Left colon (tissue), 2 donors: ENCODE data around the gene MGST2. TPM values are rescaled to one million over a fixed set of nuclear protein-coding genes. Genes with fewer than 3 reads are reported as not detected.

ENCODE experiments used
- ATAC-seq: fragments of 200-7000 bp; cut with Tn5 transposase; one replicate; pipeline ENCODE4 v1.9.1; 2020; ENCODE audit warnings: mild to moderate bottlenecking, moderate library complexity
- DNase-seq, 2 donors: peaks; one replicate each; pipeline ENCODE4 v3.0.0-alpha.2; 2020
- intact Hi-C, 2 donors: fragments of 100-400 bp; cut with DNase I in 1 of 2; cut with micrococcal nuclease in 1 of 2; formaldehyde crosslinking; loops; one replicate each; pipeline versions ENCODE4 v1.11.2 to v1.14.0; 2022; cut with DNase I, micrococcal nuclease
- total RNA-seq, 2 donors: library from RNA; stranded (reverse); fragmentation: NEBNext Ultra II Directional; extraction: Animal tissue kit (Norgen Biotek cat#: 25700); gene quantifications; one replicate each; pipeline ENCODE4 v1.2.1, GENCODE V29; 2021
- donor health status: DM: no; HTN: no; CAD: no.
- donor health status: DM: yes; HTN: yes; CAD: no.

The MGST2 gene
- total RNA-seq, 2 donors from 2014 or later = 99.1 to 129 TPM

GRCh38 chr4:139664442-139664841, 1.2 kb upstream of the MGST2 start:
- DNase-seq (peak in 1 of 2 donors; percentile 44), ATAC-seq (peak; percentile 20)
- intact Hi-C loops = loop anchor here in 1 of 2 donors (10.0 kb wide), 1 partner anchor 590 kb away; no protein-coding TSS in a partner anchor

GRCh38 chr4:139665079-139665689, 435 bp upstream of the MGST2 start:
- no peak for DNase-seq
- intact Hi-C loops = loop anchor here in 1 of 2 donors (10.0 kb wide), 1 partner anchor 590 kb away; no protein-coding TSS in a partner anchor
- ATAC-seq = no peak

GRCh38 chr4:139666735-139667281, 1.2 kb downstream of the MGST2 start:
- DNase-seq (peak; percentile 61 to 70), ATAC-seq (peak; percentile 66)
- intact Hi-C loops = loop anchor here in 1 of 2 donors (10.0 kb wide), 1 partner anchor 588 kb away; no protein-coding TSS in a partner anchor

GRCh38 chr4:139668036-139668435, 2.4 kb downstream of the MGST2 start:
- DNase-seq (no peak), ATAC-seq (peak; percentile 27)
- intact Hi-C loops = loop anchor here in 1 of 2 donors (10.0 kb wide), 1 partner anchor 587 kb away; no protein-coding TSS in a partner anchor

- ATAC-seq = no peak
- DNase-seq = no peak
- intact Hi-C loops = loop anchor here in 1 of 2 donors (10.0 kb wide), 1 partner anchor 586 kb away; no protein-coding TSS in a partner anchor
Measured at GRCh38 chr4:139668658-139669201, 3.1 kb downstream of the MGST2 start.

- DNase-seq = no peak
- no peak for ATAC-seq
- intact Hi-C loops = loop anchor here in 1 of 2 donors (10.0 kb wide), 1 partner anchor 585 kb away; no protein-coding TSS in a partner anchor
Measured at GRCh38 chr4:139669335-139669734, 3.7 kb downstream of the MGST2 start.

GRCh38 chr4:139669890-139670289, 4.3 kb downstream of the MGST2 start:
- no peak for ATAC-seq
- intact Hi-C loops = loop anchor here in 1 of 2 donors (10.0 kb wide), 1 partner anchor 585 kb away; no protein-coding TSS in a partner anchor
- no peak for DNase-seq

- intact Hi-C loops = no loop called here
- no peak for DNase-seq
- ATAC-seq = no peak
Measured at GRCh38 chr4:139670775-139671174, 5.2 kb downstream of the MGST2 start.

GRCh38 chr4:139672215-139672614, 6.6 kb downstream of the MGST2 start:
- no peak for DNase-seq
- no peak for ATAC-seq
- intact Hi-C loops = no loop called here

- ATAC-seq (no peak), DNase-seq (no peak)
- intact Hi-C loops = no loop called here
Measured at GRCh38 chr4:139672732-139673131, 7.1 kb downstream of the MGST2 start.

- DNase-seq = no peak
- peak; percentile 59 for ATAC-seq
- intact Hi-C loops = no loop called here
Measured at GRCh38 chr4:139674875-139675550, 9.4 kb downstream of the MGST2 start.

GRCh38 chr4:139675651-139676050, 10.0 kb downstream of the MGST2 start:
- ATAC-seq (no peak), DNase-seq (no peak)
- intact Hi-C loops = no loop called here

- DNase-seq = no peak
- intact Hi-C loops = no loop called here
- ATAC-seq = no peak
Measured at GRCh38 chr4:139676365-139676764, 10.7 kb downstream of the MGST2 start.

- intact Hi-C loops = no loop called here
- ATAC-seq (no peak), DNase-seq (no peak)
Measured at GRCh38 chr4:139676913-139677585, 11.4 kb downstream of the MGST2 start.

GRCh38 chr4:139682309-139682708, 16.7 kb downstream of the MGST2 start:
- no peak for ATAC-seq
- intact Hi-C loops = no loop called here

GRCh38 chr4:139682741-139683151, 17.1 kb downstream of the MGST2 start:
- intact Hi-C loops = no loop called here
- ATAC-seq (peak; percentile 46), DNase-seq (no peak)

More at GRCh38 chr4:139682309-139682708, 16.7 kb downstream of the MGST2 start:
- no peak for DNase-seq

- ATAC-seq = no peak
- intact Hi-C loops = no loop called here
- no peak for DNase-seq
Measured at GRCh38 chr4:139684351-139684750, 18.7 kb downstream of the MGST2 start.

GRCh38 chr4:139685180-139685579, 19.6 kb downstream of the MGST2 start:
- no peak for DNase-seq
- intact Hi-C loops = no loop called here
- ATAC-seq = no peak

- peak; percentile 65 for ATAC-seq
- DNase-seq = no peak
- intact Hi-C loops = no loop called here
Measured at GRCh38 chr4:139686130-139686529, 20.5 kb downstream of the MGST2 start.
